Left ventricle myocardium superior (tissue), 1 donor: Measurements from ENCODE around the gene MASP2. TPM values are rescaled to one million over a fixed set of nuclear protein-coding genes. Genes with fewer than 3 reads are reported as not detected.
"Not testable (repeated sequence)": the region's sequence is repeated elsewhere in the genome, so short reads cannot be mapped to it uniquely, and the experiment has no call there.

Experiments
- ATAC-seq: fragments of 200-7000 bp; cut with Tn5 transposase; one replicate; pipeline ENCODE4 v1.9.1; 2020; ENCODE audit warnings: mild to moderate bottlenecking, moderate library complexity
- DNase-seq: peaks from one replicate; pipeline ENCODE4 v3.0.0-alpha.2; 2020
- intact Hi-C: fragments of 100-400 bp; cut with micrococcal nuclease; formaldehyde crosslinking; loops from one replicate; pipeline ENCODE4 v1.11.0; 2022
- total RNA-seq: library from RNA; stranded (reverse); fragmentation: NEBNext Ultra II Directional; extraction: Animal tissue kit (Norgen Biotek cat#: 25700); gene quantifications from one replicate; pipeline ENCODE4 v1.2.1, GENCODE V29; 2021
- donor health status: DM: no; HTN: yes; CAD: no; lungs with severe emphysema.

Gene MASP2
- total RNA-seq, 1 donor from 2014 or later = not detected

DNA sequence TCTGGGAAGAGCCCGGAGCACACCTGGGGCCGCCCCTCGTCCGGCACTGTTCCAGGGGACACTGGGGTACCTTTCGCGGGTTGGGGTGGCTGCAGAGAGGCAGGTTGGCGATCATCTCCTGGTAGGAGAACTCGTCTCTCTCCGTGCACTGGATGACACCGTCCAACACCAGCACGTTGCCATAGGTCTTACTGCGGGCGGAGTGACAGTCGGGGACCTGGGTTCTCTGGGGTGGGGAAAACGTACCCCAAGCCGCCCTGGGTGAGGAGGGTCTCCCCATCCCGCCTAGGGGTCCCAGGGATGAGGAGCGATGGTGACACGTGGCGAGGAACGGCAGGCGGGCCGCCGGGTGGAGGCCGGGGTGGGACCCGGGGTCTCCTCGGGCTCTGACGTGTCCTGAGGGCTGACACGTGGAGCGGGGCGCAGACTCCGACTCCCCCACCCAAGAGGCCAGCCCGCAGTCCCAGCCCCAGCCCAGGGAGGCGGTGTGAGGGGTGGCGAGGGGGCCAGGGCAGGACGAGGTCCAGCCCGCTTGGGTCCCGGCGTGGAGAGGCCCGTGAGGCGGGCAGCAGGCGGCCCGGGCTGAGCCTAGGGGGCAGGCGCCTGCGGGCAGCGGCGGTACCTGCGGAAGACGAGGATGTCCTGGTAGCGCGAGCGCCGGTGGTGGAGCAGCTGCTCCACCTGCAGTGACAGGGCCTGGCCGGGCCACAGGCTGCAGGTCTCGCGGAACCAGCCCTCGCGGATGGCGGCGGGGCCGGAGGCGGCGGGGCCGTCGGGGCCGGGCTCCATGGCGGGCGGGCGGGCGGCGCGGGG, 12.3 kb upstream of the MASP2 start:
- no peak for DNase-seq
- no peak for ATAC-seq
- intact Hi-C loops = no loop called here

DNA sequence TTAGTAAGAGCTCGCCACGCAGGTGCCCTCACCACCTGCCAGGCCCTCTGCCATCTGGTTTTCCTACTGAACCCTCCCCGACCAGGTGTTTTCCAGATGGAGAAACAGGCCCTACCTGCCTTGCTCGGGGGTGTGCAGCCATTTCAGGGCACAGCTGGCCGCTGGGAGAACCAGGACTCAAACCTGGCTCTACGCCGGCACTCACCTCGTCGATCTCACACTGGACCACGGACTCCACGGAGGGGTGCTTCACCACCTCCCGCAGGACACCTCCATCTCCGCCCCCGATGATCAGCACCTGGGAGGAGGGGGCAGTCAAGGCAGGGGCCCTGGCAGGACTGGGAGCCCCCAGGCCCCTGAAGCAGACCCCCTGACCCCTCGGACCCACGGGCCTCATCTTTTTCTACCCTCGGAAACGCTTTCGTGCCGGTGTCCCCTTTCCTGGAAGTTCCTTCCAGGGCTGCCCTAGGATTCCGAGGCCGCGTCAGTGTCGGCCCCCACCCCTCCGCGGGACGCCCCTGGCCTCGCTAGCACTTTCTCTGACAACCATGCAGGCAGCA, 11.6 kb upstream of the MASP2 start:
- DNase-seq (no peak), ATAC-seq (no peak)
- intact Hi-C loops = no loop called here

DNA sequence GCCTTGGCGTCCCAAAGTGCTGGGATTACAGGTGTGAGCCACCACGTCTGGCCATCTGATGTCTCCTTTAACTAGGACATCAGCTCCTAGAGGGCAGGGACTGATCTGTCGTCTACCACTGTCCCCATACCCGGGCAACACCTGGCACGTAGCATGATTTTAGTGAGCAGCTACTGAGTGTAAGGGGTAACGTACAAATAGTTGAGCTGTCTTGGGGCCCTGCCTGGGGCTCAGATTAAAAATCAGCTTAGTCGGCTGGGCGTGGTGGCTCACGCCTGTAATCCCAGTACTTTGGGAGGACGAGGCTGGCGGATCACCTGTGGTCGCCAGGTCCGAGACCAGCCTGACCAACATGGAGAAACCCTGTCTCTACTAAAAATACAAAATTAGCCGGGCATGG, 11.0 kb upstream of the MASP2 start:
- no peak for ATAC-seq
- DNase-seq = no peak
- intact Hi-C loops = no loop called here

DNA sequence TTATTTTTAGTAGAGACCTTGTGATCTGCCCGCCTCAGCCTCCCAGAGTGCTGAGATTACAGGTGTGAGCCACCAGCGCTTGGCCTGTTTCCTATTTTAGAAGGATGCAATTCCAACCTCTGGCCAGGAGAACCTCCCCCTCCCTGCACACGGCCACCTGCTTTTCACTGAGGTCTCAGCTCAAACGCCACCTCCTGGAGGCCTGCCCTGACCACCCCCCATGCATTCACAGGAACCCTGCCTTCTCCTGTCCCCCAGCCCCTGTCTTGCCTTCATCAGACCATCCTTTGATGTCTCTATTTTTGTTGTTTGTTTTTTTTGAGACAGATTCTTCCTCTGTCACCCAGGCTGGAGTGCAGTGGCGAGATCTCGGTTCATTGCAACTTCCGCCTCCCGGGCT, 10.4 kb upstream of the MASP2 start:
- intact Hi-C loops = no loop called here
- DNase-seq (no peak), ATAC-seq (no peak)

DNA sequence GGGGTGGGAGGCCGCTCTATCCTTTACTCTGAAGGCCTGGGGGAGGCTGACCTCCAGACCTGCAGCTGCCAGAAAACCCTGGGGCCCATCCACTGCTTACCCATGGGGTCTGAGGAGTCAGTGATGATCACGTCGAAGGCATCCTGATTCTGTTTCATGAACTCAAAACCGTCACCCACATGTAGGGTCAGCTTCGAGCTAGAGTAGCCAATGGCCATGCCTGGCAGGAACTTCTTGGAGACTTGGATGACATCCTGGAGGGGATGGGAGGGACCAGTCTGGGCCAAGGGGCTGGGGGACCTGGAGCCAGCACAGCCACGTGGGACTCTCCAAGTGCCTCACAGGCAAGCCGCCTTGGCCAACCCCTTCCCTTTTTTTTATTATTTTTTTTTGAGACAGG, 9.5 kb upstream of the MASP2 start:
- intact Hi-C loops = no loop called here
- DNase-seq = no peak
- no peak for ATAC-seq

DNA sequence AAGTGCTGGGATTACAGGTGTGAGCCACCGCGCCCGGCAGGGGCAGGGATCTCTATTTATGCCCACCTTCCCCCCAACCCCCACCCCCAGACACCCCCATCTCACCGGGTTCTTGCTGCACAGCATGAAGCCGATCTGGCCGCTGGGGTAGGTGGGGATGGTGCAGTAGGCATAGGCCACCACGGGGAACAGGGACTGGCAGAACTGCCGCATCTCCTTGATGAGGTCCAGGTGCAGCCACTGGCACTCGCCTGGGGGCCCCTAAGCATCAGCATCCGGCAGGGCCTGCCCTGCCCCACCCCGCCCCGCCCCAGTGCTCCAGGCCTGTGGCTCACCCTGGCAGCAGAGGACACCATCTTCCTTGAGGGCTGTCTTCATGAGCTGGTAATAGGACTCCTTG, 8.6 kb upstream of the MASP2 start:
- no peak for ATAC-seq
- intact Hi-C loops = no loop called here
- DNase-seq = no peak

DNA sequence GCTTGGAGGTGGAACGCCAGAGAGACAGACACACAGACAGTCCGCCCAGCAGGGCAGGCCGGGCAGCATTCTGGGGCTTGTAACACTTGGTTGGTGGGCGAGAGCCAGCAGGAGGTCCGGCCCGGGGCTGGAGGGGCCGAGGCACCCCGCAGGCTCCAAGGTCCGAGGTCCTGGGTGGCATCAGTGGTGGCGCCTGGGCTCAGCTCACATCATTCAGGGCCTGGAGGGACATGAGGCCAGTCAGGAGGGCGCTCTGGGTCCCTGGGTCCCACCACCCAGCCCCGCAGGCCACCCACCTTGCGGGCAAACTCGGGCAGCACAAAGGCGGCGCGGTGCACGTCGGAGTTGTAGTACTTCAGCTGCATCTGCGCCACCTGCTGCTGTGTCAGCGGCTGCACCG, 7.6 kb upstream of the MASP2 start:
- intact Hi-C loops = no loop called here
- ATAC-seq (no peak), DNase-seq (no peak)

DNA sequence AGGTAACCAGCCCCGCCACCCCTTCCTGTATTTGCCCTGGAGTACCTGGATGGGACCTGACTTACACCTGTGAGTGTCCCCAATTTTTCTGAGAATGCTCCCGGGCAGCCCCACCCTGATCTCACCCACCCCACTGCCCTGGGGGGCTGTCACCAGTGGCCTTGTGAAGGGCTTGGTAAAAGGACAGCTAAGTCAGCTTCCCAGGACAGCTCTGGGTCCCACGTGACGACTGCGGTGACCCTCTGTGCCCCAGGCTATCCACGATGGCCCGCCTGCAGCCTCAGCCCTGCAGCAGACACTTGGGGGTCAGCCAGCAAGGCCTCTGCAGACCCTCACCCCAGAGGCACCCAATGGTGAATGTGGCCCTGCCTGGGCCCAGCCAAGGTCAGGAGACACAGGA, 7.1 kb upstream of the MASP2 start:
- intact Hi-C loops = no loop called here
- DNase-seq (no peak), ATAC-seq (no peak)

DNA sequence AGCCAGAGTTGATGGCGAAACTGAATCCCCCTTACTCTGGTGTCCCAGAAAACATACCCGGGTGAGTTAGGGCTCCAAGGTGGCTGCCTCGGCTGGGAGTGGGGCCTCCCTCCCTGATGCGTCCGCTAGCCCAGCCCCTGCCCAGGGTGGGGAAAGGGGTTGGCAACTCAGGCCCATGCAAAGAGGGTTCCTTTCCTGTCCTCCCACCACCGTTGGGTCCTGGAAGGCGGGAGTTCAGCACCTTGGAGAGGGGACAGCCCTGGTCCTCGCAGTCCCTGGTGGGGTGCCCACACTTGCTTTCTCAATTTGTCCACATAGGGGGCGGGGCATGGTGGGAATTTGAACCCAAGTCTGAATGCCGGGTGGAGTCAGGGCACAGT, 6.7 kb upstream of the MASP2 start:
- ATAC-seq = peak; percentile 46
- no peak for DNase-seq
- intact Hi-C loops = no loop called here

DNA sequence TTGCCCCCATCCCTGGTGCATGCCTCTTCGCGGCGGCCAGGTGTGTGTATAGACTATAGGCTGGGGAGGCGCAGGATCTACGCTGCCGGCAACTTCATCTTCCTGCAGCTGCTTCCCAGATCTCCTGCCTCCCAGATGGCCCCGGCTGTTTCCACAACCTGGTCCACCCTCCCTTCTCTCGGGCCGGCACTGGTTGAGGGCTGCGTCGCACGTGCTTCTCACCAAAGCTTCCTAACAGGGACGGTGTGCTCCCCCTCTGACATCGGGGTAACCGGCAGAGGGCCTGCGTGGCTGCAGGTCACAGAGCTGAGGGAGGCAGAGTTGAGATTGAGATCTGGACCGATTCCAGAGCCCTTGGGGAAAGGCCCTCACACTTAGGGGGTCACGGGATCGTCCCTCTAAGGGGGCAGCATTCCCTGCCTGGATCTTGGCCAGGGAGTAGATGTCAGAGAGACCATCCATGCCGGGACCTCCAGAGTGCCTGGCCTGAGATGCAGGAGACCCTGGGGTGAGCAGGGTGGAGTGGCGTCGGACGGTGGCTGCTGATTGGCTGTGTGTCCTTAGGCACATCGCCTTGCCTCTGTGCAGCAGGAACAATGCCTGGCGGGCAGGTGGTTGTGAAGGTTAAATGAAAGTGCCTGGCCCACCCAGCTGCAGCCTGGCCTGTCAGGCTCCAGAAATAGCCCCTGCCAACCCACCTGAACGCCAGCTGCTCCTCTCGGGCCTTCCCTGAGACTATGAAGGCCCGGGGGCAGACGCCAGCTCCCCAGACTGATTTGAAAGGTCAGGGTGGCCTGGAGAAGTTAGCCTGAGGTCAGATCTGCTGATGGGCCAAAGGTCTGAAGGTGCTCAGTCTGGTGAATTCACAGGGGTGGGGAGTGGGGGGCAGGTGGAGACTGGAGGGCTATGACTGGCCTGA, 6.1 kb upstream of the MASP2 start:
- DNase-seq = no peak
- intact Hi-C loops = no loop called here

DNA sequence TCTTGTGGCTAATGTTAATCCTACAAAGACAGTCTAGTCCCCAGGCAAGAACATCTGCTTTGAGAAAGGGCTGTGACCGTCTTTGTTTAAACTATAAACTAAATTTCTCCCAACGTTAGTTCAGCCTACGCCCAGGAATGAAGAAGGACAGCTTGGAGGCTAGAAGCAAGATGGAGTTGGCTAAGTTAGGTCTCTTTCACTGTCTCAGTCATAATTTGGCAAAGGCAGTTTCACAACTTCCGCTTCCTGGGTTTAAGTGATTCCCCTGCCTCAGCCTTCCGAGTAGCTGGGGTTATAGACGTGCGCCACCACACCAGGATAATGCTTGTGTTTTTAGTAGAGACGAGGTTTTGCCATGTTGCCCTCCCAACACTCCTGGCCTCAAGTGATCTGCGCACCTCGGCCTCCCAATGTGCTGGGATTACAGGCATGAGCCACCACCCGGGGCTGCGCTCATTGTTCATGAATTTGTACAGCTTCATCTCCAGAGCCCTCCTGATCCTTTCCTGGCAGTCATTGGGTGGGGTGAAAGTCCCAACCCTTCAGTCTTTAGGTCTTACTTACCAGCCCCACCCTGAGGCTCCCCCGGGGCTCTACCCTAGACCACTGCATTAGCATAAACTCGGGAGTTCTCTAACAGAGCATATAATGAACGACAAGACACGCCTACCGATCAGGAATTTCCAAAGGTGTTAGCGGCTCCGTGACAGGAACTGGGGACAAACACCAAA, 4.9 kb upstream of the MASP2 start:
- intact Hi-C loops = no loop called here
- ATAC-seq (no peak), DNase-seq (no peak)

More for the DNA sequence above, 6.1 kb upstream of the MASP2 start:
- peak; percentile 37 for ATAC-seq

DNA sequence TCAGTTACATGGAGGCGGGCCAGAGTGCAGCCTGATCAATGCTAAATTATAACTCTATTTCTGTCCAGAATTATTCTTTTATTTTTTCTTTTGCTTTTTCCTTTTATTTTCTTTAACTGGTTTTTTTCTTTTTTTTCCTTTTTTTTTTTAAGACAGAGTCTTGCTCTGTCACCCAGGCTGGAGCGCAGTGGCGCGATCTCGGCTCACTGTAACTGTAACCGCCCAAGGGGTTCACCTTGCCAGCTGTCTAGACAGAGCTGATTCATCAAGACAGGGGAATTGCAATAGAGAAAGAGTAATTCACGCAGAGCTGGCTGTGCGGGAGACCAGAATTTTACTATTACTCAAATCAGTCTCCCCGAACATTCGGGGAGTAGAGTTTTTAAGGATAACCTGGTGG, 4.1 kb upstream of the MASP2 start:
- DNase-seq, intact Hi-C loops, ATAC-seq: not testable (repeated sequence)

DNA sequence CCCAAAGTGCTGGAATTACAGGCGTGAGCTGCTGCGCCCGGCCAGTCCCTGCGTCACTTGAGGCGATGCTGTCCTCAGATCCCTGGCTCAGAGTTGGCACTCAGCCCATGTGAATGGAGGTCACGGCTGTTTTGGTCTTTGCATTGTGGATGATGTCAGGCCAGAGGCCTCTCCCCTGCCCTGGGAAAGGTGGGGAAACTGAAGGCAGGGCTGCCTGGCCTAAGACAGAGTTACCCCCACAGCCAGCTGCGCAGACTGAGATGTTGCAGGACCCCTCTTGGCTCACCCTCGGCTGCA, 821 bp downstream of the MASP2 start:
- intact Hi-C loops = no loop called here
- DNase-seq (no peak), ATAC-seq (no peak)

DNA sequence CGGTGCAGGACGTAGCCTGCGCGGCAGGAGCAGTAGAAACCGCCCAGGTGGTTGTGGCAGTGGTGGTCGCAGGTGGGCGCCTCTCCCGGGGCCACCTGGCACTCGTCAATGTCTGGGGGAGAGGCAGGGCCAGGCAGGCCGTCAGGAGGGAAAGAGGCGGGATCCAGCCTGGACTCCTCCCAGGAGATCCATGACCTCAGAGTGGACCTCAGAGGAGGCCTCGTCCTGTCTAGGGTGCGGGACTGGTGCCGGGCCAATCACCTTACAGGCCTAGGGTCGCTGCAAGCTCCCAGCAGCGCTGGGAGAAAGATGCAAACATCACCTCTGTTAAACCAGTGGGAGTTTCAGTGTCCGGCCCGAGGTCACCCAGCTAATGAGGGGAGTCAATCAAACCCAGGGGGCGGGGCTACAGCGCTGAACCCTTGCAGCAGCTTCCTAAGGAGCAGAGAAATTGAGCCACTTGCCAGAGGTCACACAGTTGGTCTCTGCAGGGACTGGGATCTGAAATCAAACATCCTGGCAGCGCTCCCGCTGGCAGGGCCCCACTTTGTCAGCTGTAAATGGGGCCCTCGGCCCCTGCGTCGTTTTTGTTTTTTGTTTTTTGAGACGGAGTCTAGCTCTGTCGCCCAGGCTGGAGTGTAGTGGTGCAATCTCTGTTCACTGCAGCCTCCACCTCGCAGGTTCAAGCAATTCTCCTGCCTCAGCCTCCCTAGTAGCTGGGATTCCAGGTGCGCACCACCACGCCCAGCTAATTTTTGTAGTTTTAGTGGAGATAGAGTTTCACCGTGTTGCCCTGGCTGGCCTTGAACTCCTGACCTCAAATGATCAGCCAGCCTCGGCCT, 1.4 kb downstream of the MASP2 start:
- intact Hi-C loops = no loop called here
- DNase-seq = no peak
- no peak for ATAC-seq

DNA sequence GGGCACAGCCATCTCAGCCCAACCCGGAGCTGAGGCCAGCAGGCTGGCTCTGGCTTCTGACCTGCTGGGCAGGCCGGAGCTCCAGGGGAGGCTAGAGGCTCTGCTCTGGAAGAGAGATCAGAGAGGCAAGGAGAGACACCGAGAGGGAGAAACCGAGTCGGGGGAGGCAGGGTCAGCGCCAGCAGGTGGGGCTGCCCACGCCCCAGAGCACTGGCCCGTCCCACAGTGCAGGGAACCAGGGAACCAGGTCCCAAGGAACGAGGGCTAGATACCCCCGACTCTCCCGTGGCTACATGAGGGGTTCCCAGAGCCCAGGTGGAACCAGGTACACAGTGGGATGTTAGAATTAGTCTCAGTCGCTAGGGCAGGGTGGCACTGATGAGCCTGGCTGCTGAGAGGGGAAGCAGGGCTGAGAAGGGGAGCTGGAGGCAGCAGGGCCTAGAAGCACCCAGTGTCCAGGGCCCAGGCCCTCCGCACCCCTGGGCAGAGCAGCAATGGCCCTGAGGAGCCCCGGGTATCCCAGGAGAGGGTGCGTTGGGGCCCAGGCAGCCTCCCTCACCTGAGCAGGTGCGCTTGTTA, 2.1 kb downstream of the MASP2 start:
- intact Hi-C loops = no loop called here
- no peak for ATAC-seq
- no peak for DNase-seq

DNA sequence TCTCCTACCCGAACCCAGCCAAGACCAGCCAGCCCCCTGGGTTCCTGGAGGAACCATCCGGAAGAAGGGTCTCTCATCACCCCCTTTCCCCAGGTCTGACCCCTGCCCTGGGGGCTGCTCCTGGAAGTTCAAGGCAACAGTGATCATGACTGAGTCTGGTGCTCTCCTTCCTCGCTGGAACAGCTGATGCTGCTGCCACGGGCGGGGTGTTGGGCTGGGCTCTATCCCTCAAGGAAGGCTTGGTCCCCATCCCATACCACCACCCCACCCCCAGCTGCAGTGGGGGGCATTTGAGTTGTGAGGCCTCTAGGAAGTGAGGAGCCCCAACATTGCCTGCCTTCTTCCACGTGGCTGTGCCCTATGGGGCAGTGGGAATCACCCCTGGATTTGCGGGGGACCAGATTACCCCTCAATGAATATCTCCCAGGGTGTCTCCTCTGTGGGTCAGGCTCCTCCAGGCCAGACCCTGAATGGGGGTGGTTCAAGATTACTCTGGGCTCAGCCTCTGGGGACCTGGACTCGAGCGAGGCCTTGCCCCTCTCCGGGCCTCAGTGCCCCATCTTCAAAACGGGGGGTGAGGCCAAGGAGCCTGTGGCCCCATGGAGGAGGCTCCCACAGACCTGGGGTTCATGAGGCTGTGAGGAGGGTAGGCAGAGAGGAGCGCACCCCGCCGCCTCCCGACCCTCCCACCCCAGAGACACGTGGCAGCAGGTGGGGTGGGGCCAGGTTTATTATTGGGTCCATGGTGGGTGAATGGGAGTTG, 2.8 kb downstream of the MASP2 start:
- ATAC-seq (no peak), DNase-seq (no peak)
- intact Hi-C loops = no loop called here

DNA sequence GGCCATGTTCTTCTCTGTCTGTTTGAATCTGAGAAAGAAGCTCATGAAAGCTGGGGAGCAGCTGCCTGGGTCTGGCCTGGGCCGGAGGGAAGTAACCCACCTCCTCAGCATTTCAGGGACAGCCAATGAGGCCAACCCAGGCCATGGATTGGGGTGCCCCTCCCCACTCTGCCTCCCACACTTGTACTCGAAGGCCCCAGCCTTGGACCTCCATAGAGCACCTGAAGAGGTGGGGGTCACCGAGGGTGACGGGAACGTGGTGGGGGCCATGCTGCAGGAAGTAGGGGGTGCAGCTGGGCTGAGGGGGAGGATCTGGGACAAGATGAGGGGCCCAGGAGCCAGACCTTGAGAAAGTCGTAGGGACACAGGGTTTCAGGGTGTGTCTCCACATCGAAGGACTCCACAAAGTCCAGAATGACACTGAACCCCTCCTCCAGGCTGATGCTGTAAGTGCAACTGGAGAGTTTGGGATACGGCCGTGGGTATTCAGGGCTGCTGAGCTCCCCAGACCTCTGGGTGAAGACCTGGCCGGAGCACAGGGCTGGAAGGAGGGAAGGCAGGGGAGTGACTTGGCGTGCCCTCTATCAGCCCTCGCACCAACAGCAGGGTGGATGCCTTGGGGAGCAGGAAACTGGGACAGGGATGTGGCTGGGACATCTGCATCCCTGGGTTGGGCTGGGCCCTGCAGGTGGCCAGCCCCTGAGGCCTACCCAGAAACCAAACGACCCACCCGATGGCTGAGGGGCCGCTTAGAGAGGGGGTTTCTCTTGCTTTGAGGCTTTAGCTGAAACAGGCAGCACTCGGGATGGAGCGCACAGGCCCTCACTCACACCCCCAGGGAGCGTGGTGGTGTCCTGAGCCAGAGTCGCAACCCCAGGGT, 3.8 kb downstream of the MASP2 start:
- ATAC-seq = no peak
- no peak for DNase-seq
- intact Hi-C loops = no loop called here
